Panc1 (cell line): ENCODE measurements around the gene FGF14. TPM values are rescaled to one million over a fixed set of nuclear protein-coding genes. Genes with fewer than 3 reads are reported as not detected.
A peak's percentile ranks its signal among the peaks of the same experiment; 100 is the strongest.

Experiments used
- ATAC-seq: fragments of 200-7000 bp; cut with Tn5 transposase; 2 replicates; pipeline ENCODE4 v1.9.1; 2020; ENCODE audit warnings: mild to moderate bottlenecking, moderate library complexity
- BruUV-seq: library from RNA; stranded (reverse); fragments of 400-500 nt; replicated peaks from 2 replicates; lab custom pipeline; 2021; lab: Mats Ljungman, UMichigan
- CTCF ChIA-PET: fragments of 300-600 bp; sonication (Branson Sonifier 250); formaldehyde crosslinking; loops from one replicate; lab custom pipeline; 2022; ENCODE audit warnings: antibody characterized with exemption; lab: Charles Lee
- POLR2A ChIA-PET: fragments of 300-600 bp; sonication (Branson Sonifier 250); formaldehyde crosslinking; loops from one replicate; lab custom pipeline; 2022; ENCODE audit warnings: antibody characterized with exemption; lab: Charles Lee
- DNase-seq: peaks from one replicate; pipeline ENCODE4 v3.0.0-alpha.2; 2010; ENCODE audit warnings: low read depth, low spot score
- H3K27ac ChIP-seq: 2 replicates; pipeline ENCODE4 v1.5.1; 2011; ENCODE audit warnings: mild to moderate bottlenecking, low read length, inconsistent platforms
- H3K27me3 ChIP-seq: fragments of 200-500 bp; sonication (Bioruptor generic); 2 replicates; pipeline ENCODE4 v1.6.0; 2014; ENCODE audit warnings: low read length, inconsistent platforms; ENCODE audit not compliant: control insufficient read depth, insufficient read depth
- H3K36me3 ChIP-seq: fragments of 200-500 bp; sonication (Bioruptor generic); 2 replicates; pipeline ENCODE4 v1.5.1; 2014; ENCODE audit warnings: inconsistent platforms, mild to moderate bottlenecking, low read length, moderate library complexity; ENCODE audit not compliant: control insufficient read depth, insufficient read depth
- H3K4me1 ChIP-seq: 2 replicates; pipeline ENCODE4 v1.5.1; 2011; ENCODE audit warnings: inconsistent platforms, mild to moderate bottlenecking, low read length, moderate library complexity; ENCODE audit not compliant: control insufficient read depth, insufficient read depth
- H3K4me3 ChIP-seq, 2 experiments: 2 replicates each; pipeline ENCODE4 v1.5.1; 2011 to 2012; ENCODE audit warnings: low read depth in 2 of 2, low read length in 2 of 2, mild to moderate bottlenecking in 2 of 2, inconsistent platforms in 1 of 2, moderate library complexity in 1 of 2
- H3K9me3 ChIP-seq: fragments of 200-500 bp; sonication (Bioruptor generic); 2 replicates; pipeline ENCODE4 v1.5.1; 2014; ENCODE audit warnings: low read depth, mild to moderate bottlenecking, inconsistent platforms, low read length, moderate library complexity; ENCODE audit not compliant: control insufficient read depth, insufficient read depth
- POLR2AphosphoS5 ChIP-seq: IDR thresholded peaks from 2 replicates; pipeline ENCODE4 v1.6.1; 2012; ENCODE audit warnings: mild to moderate bottlenecking, low read depth, low read length, moderate library complexity
- SIN3A ChIP-seq: IDR thresholded peaks from 2 replicates; pipeline ENCODE4 v1.6.1; 2012; ENCODE audit warnings: low read depth, mild to moderate bottlenecking, low read length, moderate library complexity, borderline replicate concordance; ENCODE audit not compliant: insufficient read depth
- TCF7L2 ChIP-seq: IDR thresholded peaks from 2 replicates; pipeline ENCODE4 v1.6.1; 2011; ENCODE audit warnings: mild to moderate bottlenecking, low read depth, low read length, inconsistent platforms
- in situ Hi-C: cut with HindIII; loops from 2 replicates; pipeline ENCODE4 v1.10.0; 2016; ENCODE audit warnings: low sequenced_read_pairs, low pct_unique_long_range_greater_than_20kb
- intact Hi-C: fragments of 100-400 bp; cut with micrococcal nuclease; formaldehyde crosslinking; loops from one replicate; pipeline ENCODE4 v1.10.0; 2022; ENCODE audit not compliant: unreplicated experiment
- total RNA-seq: library from RNA; stranded (reverse); gene quantifications from one replicate; pipeline ENCODE4 v1.2.1, GENCODE V29; 2021; ENCODE audit not compliant: unreplicated experiment
- TF ChIP-seq, protein P1 (sequence below): fragments of 450-650 bp; IDR thresholded peaks from 2 replicates; pipeline ENCODE4 v1.5.1; 2017; ENCODE audit warnings: mild to moderate bottlenecking
- TF ChIP-seq, protein P2 (sequence below), 2 experiments: IDR thresholded peaks; 2 replicates each; pipeline ENCODE4 v1.6.1; 2011 to 2012; ENCODE audit warnings: low read depth in 2 of 2, control low read depth in 1 of 2, low read length in 1 of 2, mild to moderate bottlenecking in 1 of 2, moderate library complexity in 1 of 2; ENCODE audit not compliant: insufficient read depth in 1 of 2

Gene FGF14
- total RNA-seq, 1 experiment from 2014 or later = 0.03 TPM

DNA sequence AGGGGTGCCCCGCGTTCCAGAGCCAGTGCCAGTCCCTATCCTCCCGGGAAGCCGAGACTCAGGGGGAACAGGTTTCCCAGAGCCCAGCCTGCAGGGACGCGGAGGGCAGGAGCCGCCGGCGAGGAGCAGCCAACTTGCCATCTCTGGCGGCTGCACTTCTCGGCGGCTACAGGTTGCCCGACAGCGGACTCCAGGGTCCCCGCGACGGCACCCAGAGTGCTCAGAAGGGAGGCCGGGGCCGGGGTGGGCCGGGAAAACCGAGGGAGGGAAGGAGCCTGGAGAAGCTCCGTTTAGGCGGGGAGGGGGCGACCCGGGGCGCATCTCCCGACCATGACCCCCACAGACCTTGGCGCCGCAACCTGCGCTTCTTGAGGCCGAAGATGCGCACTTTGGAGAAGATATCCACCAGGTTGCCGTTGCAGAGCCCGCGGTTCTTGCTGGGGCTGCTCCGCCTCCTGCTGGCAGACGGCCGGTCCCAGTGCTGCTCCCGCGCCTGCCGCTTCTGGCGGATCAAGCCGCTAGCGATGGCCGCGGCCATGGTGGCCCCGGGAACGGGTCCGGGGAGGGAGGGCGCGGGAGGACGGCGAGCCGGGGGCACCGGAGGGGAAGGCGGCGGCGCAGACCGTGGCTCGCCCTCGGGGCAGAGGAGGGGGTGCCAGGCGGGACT, 485.6 kb downstream of the FGF14 start:
- DNase-seq (no peak), ATAC-seq (no peak)
- Histone ChIP-seq H3K9me3 (no peaks in the 10 kb centered on the region), H3K4me1 (no peaks in the 10 kb centered on the region), H3K27ac (no peak overlapping the region), H3K4me3 (peak overlapping the region in 1 of 2 experiments; percentile 19; a peak in 1 of 4 replicates), H3K27me3 (peaks cover 7% of the 10 kb centered on the region), H3K36me3 (no peaks in the 10 kb centered on the region)
- CTCF ChIA-PET = no interaction called here
- intact Hi-C loops (no loop called here), in situ Hi-C loops (no loop called here)
- BruUV-seq = no TSS peak
- TF ChIP-seq TCF7L2 = no peak
- TF ChIP-seq SIN3A = no peak
- TF ChIP-seq, protein P1, sequence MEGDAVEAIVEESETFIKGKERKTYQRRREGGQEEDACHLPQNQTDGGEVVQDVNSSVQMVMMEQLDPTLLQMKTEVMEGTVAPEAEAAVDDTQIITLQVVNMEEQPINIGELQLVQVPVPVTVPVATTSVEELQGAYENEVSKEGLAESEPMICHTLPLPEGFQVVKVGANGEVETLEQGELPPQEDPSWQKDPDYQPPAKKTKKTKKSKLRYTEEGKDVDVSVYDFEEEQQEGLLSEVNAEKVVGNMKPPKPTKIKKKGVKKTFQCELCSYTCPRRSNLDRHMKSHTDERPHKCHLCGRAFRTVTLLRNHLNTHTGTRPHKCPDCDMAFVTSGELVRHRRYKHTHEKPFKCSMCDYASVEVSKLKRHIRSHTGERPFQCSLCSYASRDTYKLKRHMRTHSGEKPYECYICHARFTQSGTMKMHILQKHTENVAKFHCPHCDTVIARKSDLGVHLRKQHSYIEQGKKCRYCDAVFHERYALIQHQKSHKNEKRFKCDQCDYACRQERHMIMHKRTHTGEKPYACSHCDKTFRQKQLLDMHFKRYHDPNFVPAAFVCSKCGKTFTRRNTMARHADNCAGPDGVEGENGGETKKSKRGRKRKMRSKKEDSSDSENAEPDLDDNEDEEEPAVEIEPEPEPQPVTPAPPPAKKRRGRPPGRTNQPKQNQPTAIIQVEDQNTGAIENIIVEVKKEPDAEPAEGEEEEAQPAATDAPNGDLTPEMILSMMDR = no peak
- TF ChIP-seq, protein P2, sequence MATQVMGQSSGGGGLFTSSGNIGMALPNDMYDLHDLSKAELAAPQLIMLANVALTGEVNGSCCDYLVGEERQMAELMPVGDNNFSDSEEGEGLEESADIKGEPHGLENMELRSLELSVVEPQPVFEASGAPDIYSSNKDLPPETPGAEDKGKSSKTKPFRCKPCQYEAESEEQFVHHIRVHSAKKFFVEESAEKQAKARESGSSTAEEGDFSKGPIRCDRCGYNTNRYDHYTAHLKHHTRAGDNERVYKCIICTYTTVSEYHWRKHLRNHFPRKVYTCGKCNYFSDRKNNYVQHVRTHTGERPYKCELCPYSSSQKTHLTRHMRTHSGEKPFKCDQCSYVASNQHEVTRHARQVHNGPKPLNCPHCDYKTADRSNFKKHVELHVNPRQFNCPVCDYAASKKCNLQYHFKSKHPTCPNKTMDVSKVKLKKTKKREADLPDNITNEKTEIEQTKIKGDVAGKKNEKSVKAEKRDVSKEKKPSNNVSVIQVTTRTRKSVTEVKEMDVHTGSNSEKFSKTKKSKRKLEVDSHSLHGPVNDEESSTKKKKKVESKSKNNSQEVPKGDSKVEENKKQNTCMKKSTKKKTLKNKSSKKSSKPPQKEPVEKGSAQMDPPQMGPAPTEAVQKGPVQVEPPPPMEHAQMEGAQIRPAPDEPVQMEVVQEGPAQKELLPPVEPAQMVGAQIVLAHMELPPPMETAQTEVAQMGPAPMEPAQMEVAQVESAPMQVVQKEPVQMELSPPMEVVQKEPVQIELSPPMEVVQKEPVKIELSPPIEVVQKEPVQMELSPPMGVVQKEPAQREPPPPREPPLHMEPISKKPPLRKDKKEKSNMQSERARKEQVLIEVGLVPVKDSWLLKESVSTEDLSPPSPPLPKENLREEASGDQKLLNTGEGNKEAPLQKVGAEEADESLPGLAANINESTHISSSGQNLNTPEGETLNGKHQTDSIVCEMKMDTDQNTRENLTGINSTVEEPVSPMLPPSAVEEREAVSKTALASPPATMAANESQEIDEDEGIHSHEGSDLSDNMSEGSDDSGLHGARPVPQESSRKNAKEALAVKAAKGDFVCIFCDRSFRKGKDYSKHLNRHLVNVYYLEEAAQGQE (IDR thresholded peaks at IDR 0.05; ENCODE audit: insufficient read depth in 1 of 2, low read depth in 2 of 2, low read length in 1 of 2) = no peak
- TF ChIP-seq POLR2AphosphoS5 = no peak
- POLR2A ChIA-PET = no interaction called here

DNA sequence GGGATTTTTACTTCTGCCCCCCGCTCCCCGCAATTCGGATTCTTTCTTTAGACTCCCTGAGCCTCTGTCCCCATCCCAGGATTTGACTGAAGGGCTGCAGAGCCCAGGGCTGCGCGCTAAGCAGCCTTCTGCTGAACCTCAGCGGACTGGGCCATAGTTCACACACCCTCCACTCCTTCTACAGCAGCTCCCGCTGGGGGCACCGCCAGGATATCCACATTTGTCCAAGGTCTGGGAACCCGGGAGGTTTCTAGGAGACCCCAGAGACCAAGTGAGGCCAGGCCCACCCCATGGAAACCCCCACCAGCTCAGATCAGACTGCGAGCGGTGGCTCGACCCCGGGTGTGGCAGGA, 486.1 kb downstream of the FGF14 start:
- CTCF ChIA-PET = no interaction called here
- no peak for TF ChIP-seq POLR2AphosphoS5
- TF ChIP-seq, protein P2 (IDR thresholded peaks at IDR 0.05; ENCODE audit: insufficient read depth in 1 of 2, low read depth in 2 of 2, low read length in 1 of 2) = no peak
- TF ChIP-seq, protein P1 = no peak
- TF ChIP-seq TCF7L2 = no peak
- TF ChIP-seq SIN3A = no peak
- H3K27ac ChIP-seq = no peak overlapping the region
- in situ Hi-C loops (no loop called here), intact Hi-C loops (no loop called here)
- H3K4me3 ChIP-seq = no peak overlapping the region
- H3K27me3 ChIP-seq = peaks cover 7% of the 10 kb centered on the region
- no peaks in the 10 kb centered on the region for H3K4me1 ChIP-seq
- no peak for DNase-seq
- H3K9me3 ChIP-seq = no peaks in the 10 kb centered on the region
- H3K36me3 ChIP-seq = no peaks in the 10 kb centered on the region
- POLR2A ChIA-PET = no interaction called here
- no peak for ATAC-seq
- no TSS peak for BruUV-seq
